Colonic mucosa (tissue), 4 donors: Measurements from ENCODE around the gene TIAL1. TPM values are rescaled to one million over a fixed set of nuclear protein-coding genes. Genes with fewer than 3 reads are reported as not detected.

ENCODE experiments used
- DNase-seq: peaks from one replicate; pipeline ENCODE4 v3.0.0-alpha.2; 2020
- H3K27ac ChIP-seq: fragments of 200-600 bp; one replicate; pipeline ENCODE4 v1.8.0; 2021
- H3K27me3 ChIP-seq: fragments of 200-600 bp; one replicate; pipeline ENCODE4 v1.8.0; 2021
- H3K36me3 ChIP-seq: fragments of 200-600 bp; one replicate; pipeline ENCODE4 v1.8.0; 2021
- H3K4me1 ChIP-seq: fragments of 200-600 bp; one replicate; pipeline ENCODE4 v1.8.0; 2021; ENCODE audit warnings: mild to moderate bottlenecking
- H3K4me3 ChIP-seq: fragments of 200-600 bp; one replicate; pipeline ENCODE4 v1.8.0; 2021
- H3K9ac ChIP-seq, 2 donors: one replicate each; pipeline ENCODE4 v1.7.0; 2013; ENCODE audit warnings: control low read depth in 2 of 2, low read depth in 2 of 2, low read length in 2 of 2
- H3K9me3 ChIP-seq: fragments of 200-600 bp; one replicate; pipeline ENCODE4 v1.8.0; 2021
- CTCF ChIP-seq: fragments of 200-600 bp; IDR thresholded peaks from one replicate; pipeline ENCODE4 v1.8.0; 2022; ENCODE audit warnings: antibody characterized with exemption, mild to moderate bottlenecking
- intact Hi-C: fragments of 100-400 bp; cut with DNase I; formaldehyde crosslinking; loops from one replicate; pipeline ENCODE4 v1.14.1; 2022
- total RNA-seq, 2 donors: library from RNA; stranded (reverse); fragmentation: NEBNext Ultra II Directional in 1 of 2; extraction: Animal tissue kit (Norgen Biotek cat#: 25700) in 1 of 2; gene quantifications; one replicate each; pipeline ENCODE4 v1.2.1, GENCODE V29; 2021
- donor health status: healthy.
- donor health status: DM: no; HTN: no; CAD: no.
- donor health status: DM: no; HTN: no; CAD: no.

The TIAL1 gene
- total RNA-seq, 2 donors from 2014 or later, result 104 to 126 TPM

GRCh38 chr10:119611433-119611832, 14.7 kb upstream of the TIAL1 start:
- Histone ChIP-seq H3K36me3 (no peaks in the 10 kb centered on the region), H3K9me3 (no peaks in the 10 kb centered on the region), H3K27me3 (no peaks in the 10 kb centered on the region), H3K9ac (no peak overlapping the region), H3K4me1 (no peaks in the 10 kb centered on the region), H3K27ac (no peak overlapping the region), H3K4me3 (no peak overlapping the region)
- intact Hi-C loops, result no loop called here
- no peak for DNase-seq
- no peak for TF ChIP-seq CTCF

GRCh38 chr10:119609516-119609915, 12.8 kb upstream of the TIAL1 start:
- no peak overlapping the region for H3K27ac ChIP-seq
- no peak overlapping the region for H3K9ac ChIP-seq
- H3K4me1 ChIP-seq, result no peaks in the 10 kb centered on the region
- no peaks in the 10 kb centered on the region for H3K9me3 ChIP-seq
- no peaks in the 10 kb centered on the region for H3K27me3 ChIP-seq
- intact Hi-C loops, result loop anchor here (5.0 to 10.0 kb wide), 2 partner anchors 38 to 255 kb away; no protein-coding TSS in a partner anchor
- TF ChIP-seq CTCF, result no peak
- H3K4me3 ChIP-seq, result no peak overlapping the region
- no peak for DNase-seq
- H3K36me3 ChIP-seq, result no peaks in the 10 kb centered on the region

- DNase-seq, result peak; percentile 51
- no peak overlapping the region for H3K9ac ChIP-seq
- H3K9me3 ChIP-seq, result no peaks in the 10 kb centered on the region
- H3K27ac ChIP-seq, result no peak overlapping the region
- H3K4me1 ChIP-seq, result no peaks in the 10 kb centered on the region
- TF ChIP-seq CTCF, result peak; percentile 44
- no peaks in the 10 kb centered on the region for H3K36me3 ChIP-seq
- intact Hi-C loops, result loop anchor here (5.0 to 10.0 kb wide), 2 partner anchors 39 to 256 kb away; no protein-coding TSS in a partner anchor
- no peak overlapping the region for H3K4me3 ChIP-seq
- no peaks in the 10 kb centered on the region for H3K27me3 ChIP-seq
Observed at GRCh38 chr10:119608316-119609155, 11.8 kb upstream of the TIAL1 start.

- no peak for DNase-seq
- H3K4me3 ChIP-seq, result no peak overlapping the region
- no peak overlapping the region for H3K9ac ChIP-seq
- H3K36me3 ChIP-seq, result no peaks in the 10 kb centered on the region
- no peaks in the 10 kb centered on the region for H3K4me1 ChIP-seq
- no peak overlapping the region for H3K27ac ChIP-seq
- TF ChIP-seq CTCF, result no peak
- H3K27me3 ChIP-seq, result no peaks in the 10 kb centered on the region
- intact Hi-C loops, result loop anchor here (10.0 kb wide), 1 partner anchor 260 kb away; no protein-coding TSS in a partner anchor
- H3K9me3 ChIP-seq, result no peaks in the 10 kb centered on the region
Observed at GRCh38 chr10:119604468-119604867, 7.7 kb upstream of the TIAL1 start.

GRCh38 chr10:119602241-119603095, 5.7 kb upstream of the TIAL1 start:
- no peaks in the 10 kb centered on the region for H3K36me3 ChIP-seq
- DNase-seq, result peak; percentile 60
- H3K9ac ChIP-seq, result no peak overlapping the region
- H3K4me1 ChIP-seq, result peaks cover 3% of the 10 kb centered on the region
- no peak overlapping the region for H3K4me3 ChIP-seq
- intact Hi-C loops, result loop anchor here (10.0 kb wide), 1 partner anchor 262 kb away; no protein-coding TSS in a partner anchor
- TF ChIP-seq CTCF, result peak; percentile 47
- H3K27me3 ChIP-seq, result no peaks in the 10 kb centered on the region
- no peaks in the 10 kb centered on the region for H3K9me3 ChIP-seq
- H3K27ac ChIP-seq, result no peak overlapping the region
